HS-27A (cell line): ENCODE data around the gene LUZP2.
"Not testable (repeated sequence)": the region's sequence is repeated elsewhere in the genome, so short reads cannot be mapped to it uniquely, and the experiment has no call there.

Experiments
- DNase-seq: peaks from one replicate; pipeline ENCODE4 v3.0.0-alpha.2; 2012; ENCODE audit warnings: low read depth, missing footprints

LUZP2 gene

GRCh38 chr11:24820541-24820940 lies 323.7 kb downstream of the LUZP2 start:
- peak; percentile 5 for DNase-seq

GRCh38 chr11:24828938-24829605 lies 332.2 kb downstream of the LUZP2 start:
- DNase-seq = no peak

GRCh38 chr11:24833573-24833972 lies 336.7 kb downstream of the LUZP2 start:
- DNase-seq = no peak

GRCh38 chr11:24837112-24837511 lies 340.3 kb downstream of the LUZP2 start:
- DNase-seq = no peak

GRCh38 chr11:24842308-24842707 lies 345.5 kb downstream of the LUZP2 start:
- no peak for DNase-seq

- no peak for DNase-seq
Observed at GRCh38 chr11:24844406-24844805, 347.6 kb downstream of the LUZP2 start.

GRCh38 chr11:24848857-24849256 lies 352.0 kb downstream of the LUZP2 start:
- DNase-seq = no peak

- no peak for DNase-seq
Observed at GRCh38 chr11:24855951-24856350, 359.1 kb downstream of the LUZP2 start.

GRCh38 chr11:24859801-24860300 lies 363.0 kb downstream of the LUZP2 start:
- DNase-seq = no peak

- DNase-seq = no peak
Observed at GRCh38 chr11:24861440-24861839, 364.6 kb downstream of the LUZP2 start.

- DNase-seq = no peak
Observed at GRCh38 chr11:24866743-24867142, 369.9 kb downstream of the LUZP2 start.

- no peak for DNase-seq
Observed at GRCh38 chr11:24870048-24870447, 373.2 kb downstream of the LUZP2 start.

GRCh38 chr11:24872186-24872585 lies 375.3 kb downstream of the LUZP2 start:
- no peak for DNase-seq

GRCh38 chr11:24872651-24873311 lies 375.9 kb downstream of the LUZP2 start:
- no peak for DNase-seq

- no peak for DNase-seq
Observed at GRCh38 chr11:24880962-24881361, 384.1 kb downstream of the LUZP2 start.

GRCh38 chr11:24885580-24886173 lies 388.8 kb downstream of the LUZP2 start:
- no peak for DNase-seq

GRCh38 chr11:24886880-24887619 lies 390.2 kb downstream of the LUZP2 start:
- no peak for DNase-seq

- DNase-seq = no peak
Observed at GRCh38 chr11:24890426-24890825, 393.6 kb downstream of the LUZP2 start.

GRCh38 chr11:24891845-24892492 lies 395.1 kb downstream of the LUZP2 start:
- not testable (repeated sequence) for DNase-seq

GRCh38 chr11:24896118-24896835 lies 399.4 kb downstream of the LUZP2 start:
- no peak for DNase-seq

- no peak for DNase-seq
Observed at GRCh38 chr11:24900514-24900913, 403.7 kb downstream of the LUZP2 start.
